Gastrocnemius medialis (tissue), 4 donors: ENCODE measurements around the gene ZNF234. TPM values are rescaled to one million over a fixed set of nuclear protein-coding genes. Genes with fewer than 3 reads are reported as not detected.
A peak's percentile ranks its signal among the peaks of the same experiment; 100 is the strongest.

ENCODE experiments used
- ATAC-seq, 2 donors: fragments of 150-250 bp; one replicate each; pipeline ENCODE4 v1.9.1; 2016
- DNase-seq, 2 donors: peaks; one replicate each; pipeline ENCODE4 v3.0.0-alpha.2; 2019
- H3K27ac ChIP-seq, 4 donors: fragments of 200-600 bp; sonication (generic); 1 replicate in 1 of 4; 2 replicates in 3 of 4; pipeline ENCODE4 v1.5.1; 2016 to 2018; ENCODE audit warnings: mild to moderate bottlenecking in 2 of 4, moderate library complexity in 1 of 4
- H3K27me3 ChIP-seq, 3 donors: fragments of 200-600 bp; sonication (generic) in 2 of 3; 1 replicate in 1 of 3; 2 replicates in 2 of 3; pipeline versions ENCODE4 v1.5.1 to v1.6.0; 2016 to 2019; ENCODE audit warnings: mild to moderate bottlenecking in 1 of 3, moderate library complexity in 1 of 3
- H3K36me3 ChIP-seq, 2 donors: fragments of 200-600 bp; sonication (generic) in 1 of 2; one replicate each; pipeline ENCODE4 v1.5.1; 2017 to 2018
- H3K4me1 ChIP-seq, 2 donors: fragments of 200-600 bp; sonication (generic) in 1 of 2; one replicate each; pipeline ENCODE4 v1.5.1; 2016 to 2017; ENCODE audit warnings: mild to moderate bottlenecking in 2 of 2
- H3K4me3 ChIP-seq, 4 donors: fragments of 200-600 bp; sonication (generic) in 3 of 4; 1 replicate in 1 of 4; 2 replicates in 3 of 4; pipeline ENCODE4 v1.5.1; 2016 to 2019; ENCODE audit warnings: mild to moderate bottlenecking in 2 of 4
- H3K9me3 ChIP-seq, 3 donors: fragments of 200-600 bp; sonication (generic) in 2 of 3; 1 replicate in 1 of 3; 2 replicates in 2 of 3; pipeline ENCODE4 v1.5.1; 2016 to 2019
- CTCF ChIP-seq, 5 experiments: fragments of 450-650 bp in 3 of 5; fragments of 200-600 bp in 2 of 5; sonication (generic) in 2 of 5; IDR thresholded peaks in 4 of 5; conservative IDR thresholded peaks in 1 of 5; 1 replicate in 4 of 5; 2 replicates in 1 of 5; pipeline ENCODE4 v1.5.1; 2016 to 2019; ENCODE audit warnings: antibody characterized with exemption in 5 of 5, mild to moderate bottlenecking in 3 of 5, moderate library complexity in 3 of 5
- POLR2A ChIP-seq, 2 donors: fragments of 450-650 bp; IDR thresholded peaks; one replicate each; pipeline ENCODE4 v1.6.1; 2017; ENCODE audit warnings: antibody characterized with exemption in 2 of 2, mild to moderate bottlenecking in 2 of 2, moderate library complexity in 2 of 2
- in situ Hi-C, 4 donors: fragments of 200-750 bp; cut with MboI; loops; one replicate each; pipeline versions ENCODE4 v1.15.0 to v1.8.0; 2017; ENCODE audit warnings: low sequenced_read_pairs in 4 of 4
- intact Hi-C: fragments of 100-400 bp; cut with DNase I; formaldehyde crosslinking; loops from one replicate; pipeline ENCODE4 v1.15.1; 2023; ENCODE audit warnings: low total_unique reads
- total RNA-seq, 4 donors: library from RNA; depleted of rRNA; stranded (reverse); fragments of >200 nt; gene quantifications; one replicate each; pipeline versions ENCODE4 v1.1.0 to v1.2.3, GENCODE V29; 2016

ZNF234 gene
- total RNA-seq, 4 donors from 2014 or later: 2.2 to 3.5 (median 2.9) TPM

- H3K27me3 ChIP-seq: no peaks in the 10 kb centered on the region
- no peak overlapping the region for H3K27ac ChIP-seq
- DNase-seq (no peak), ATAC-seq (no peak)
- H3K36me3 ChIP-seq: no peaks in the 10 kb centered on the region
- intact Hi-C loops: loop anchor here (5.0 kb wide), 1 partner anchor 222 kb away; the partner anchor contains the start of gene ZNF155
- peaks cover 4 to 7% of the 10 kb centered on the region in 2 donors for H3K4me1 ChIP-seq
- H3K4me3 ChIP-seq: no peak overlapping the region
- TF ChIP-seq CTCF (IDR thresholded peaks at IDR 0.05 in 4 of 5, conservative IDR thresholded peaks at IDR 0.05 in 1 of 5): no peak
- TF ChIP-seq POLR2A (IDR thresholded peaks at IDR 0.05): no peak
- peaks cover 0 to 20% (median 0%) of the 10 kb centered on the region in 3 donors for H3K9me3 ChIP-seq
- in situ Hi-C loops: no loop called here
These were observed 63.4 kb downstream of the ZNF234 start for GRCh38 chr19:44204772-44205171.

- H3K27ac ChIP-seq: peak overlapping the region; percentile 79 to 87 (median 82)
- H3K27me3 ChIP-seq: no peaks in the 10 kb centered on the region
- H3K9me3 ChIP-seq: peaks cover 0 to 20% (median 0%) of the 10 kb centered on the region in 3 donors
- H3K4me3 ChIP-seq: peak overlapping the region; percentile 58 to 88 (median 78)
- in situ Hi-C loops: no loop called here
- peaks cover 4 to 7% of the 10 kb centered on the region in 2 donors for H3K4me1 ChIP-seq
- no peaks in the 10 kb centered on the region for H3K36me3 ChIP-seq
- peak; percentile 75 to 84 for DNase-seq
- ATAC-seq: peak; percentile 91 to 92
- intact Hi-C loops: loop anchor here (1.0 to 5.0 kb wide), 5 partner anchors 42 to 293 kb away; partner anchors contain the start of genes ZNF155, ZNF180, ZNF221 and ZNF226
- TF ChIP-seq CTCF (IDR thresholded peaks at IDR 0.05 in 4 of 5, conservative IDR thresholded peaks at IDR 0.05 in 1 of 5) (no peak), POLR2A (IDR thresholded peaks at IDR 0.05) (peak in 1 of 2 donors; percentile 28)
These were observed 65.9 kb downstream of the ZNF234 start for GRCh38 chr19:44207126-44207803.

Other genes starting within 250 kb of the ZNF234 start
- 1 to 10 TPM; 2.8 to 7.7 (median 4.0) TPM for gene ZNF45, start 206.3 kb upstream of the ZNF234 start, total RNA-seq
- gene ZNF221, start 190.3 kb upstream of the ZNF234 start, total RNA-seq: 10 to 100 TPM in 1 of 4 donors, 1 to 10 TPM in 1, under 1 TPM in 2; 0.76 to 15.3 (median 0.96) TPM
- 1 to 10 TPM in 3 of 4 donors, under 1 TPM in 1; 0.97 to 2.0 (median 1.6) TPM for gene ZNF155, start 157.4 kb upstream of the ZNF234 start, total RNA-seq
- 1 to 10 TPM in 2 of 4 donors, under 1 TPM in 1, not detected in 1; 0.78 to 4.5 (median 4.5) TPM for gene ZNF230, start 138.6 kb upstream of the ZNF234 start, total RNA-seq
- gene ZNF222, start 116.2 kb upstream of the ZNF234 start, total RNA-seq: 1 to 10 TPM in 3 of 4 donors, under 1 TPM in 1; 0.56 to 1.6 (median 1.1) TPM
- 1 to 10 TPM in 1 of 4 donors, under 1 TPM in 2, not detected in 1; 0.56 to 3.0 (median 0.91) TPM for gene ZNF223, start 89.5 kb upstream of the ZNF234 start, total RNA-seq
- gene ZNF284, start 69.4 kb upstream of the ZNF234 start, total RNA-seq: 1 to 10 TPM in 1 of 4 donors, under 1 TPM in 3; 0.38 to 1.3 (median 0.63) TPM
- gene ZNF224, start 47.2 kb upstream of the ZNF234 start, total RNA-seq: 10 to 100 TPM in 1 of 4 donors, 1 to 10 TPM in 3; 4.9 to 14.1 (median 6.9) TPM
- gene ZNF225, start 28.2 kb upstream of the ZNF234 start, total RNA-seq: 1 to 10 TPM in 3 of 4 donors, under 1 TPM in 1; 0.75 to 1.4 (median 1.1) TPM
- 1 to 10 TPM; 3.2 to 6.9 (median 3.8) TPM for gene ZNF226, start 23.5 kb downstream of the ZNF234 start, total RNA-seq
- 10 to 100 TPM in 1 of 4 donors, 1 to 10 TPM in 3; 6.8 to 17.7 (median 8.3) TPM for gene ZNF227, start 71.0 kb downstream of the ZNF234 start, total RNA-seq
- 1 to 10 TPM in 3 of 4 donors, under 1 TPM in 1; 0.93 to 3.5 (median 1.5) TPM for gene ZNF233, start 118.3 kb downstream of the ZNF234 start, total RNA-seq
- 1 to 10 TPM; 1.9 to 3.3 (median 2.1) TPM for gene ZNF235, start 163.5 kb downstream of the ZNF234 start, total RNA-seq
- gene ZNF112, start 215.1 kb downstream of the ZNF234 start, total RNA-seq: 1 to 10 TPM in 3 of 4 donors, under 1 TPM in 1; 0.78 to 4.0 (median 1.6) TPM